RWPE1 (cell line): ENCODE results near the gene TAGLN2.
A peak's percentile ranks its signal among the peaks of the same experiment; 100 is the strongest.

ENCODE experiments used
- CTCF ChIA-PET: fragments of 350-600 bp; sonication (Branson Sonifier 250); formaldehyde crosslinking; extraction: SDS; loops from one replicate; lab custom pipeline; 2021; lab: Yijun Ruan, JAX
- POLR2A ChIA-PET: fragments of 400-600 bp; formaldehyde crosslinking; extraction: SDS; loops from one replicate; lab custom pipeline; 2020; ENCODE audit warnings: antibody characterized with exemption; ENCODE audit not compliant: low non-redundant PET; lab: Yijun Ruan, JAX
- DNase-seq: peaks from one replicate; pipeline ENCODE4 v3.0.0; 2012; ENCODE audit warnings: low spot score
- H3K27ac ChIP-seq: fragments of 450-650 bp; 2 replicates; pipeline ENCODE4 v1.5.1; 2017
- TF ChIP-seq, protein P1 (sequence below): fragments of 450-650 bp; conservative IDR thresholded peaks from 2 replicates; pipeline ENCODE4 v1.5.1; 2017; ENCODE audit warnings: low read depth, mild to moderate bottlenecking

TAGLN2 gene

DNA sequence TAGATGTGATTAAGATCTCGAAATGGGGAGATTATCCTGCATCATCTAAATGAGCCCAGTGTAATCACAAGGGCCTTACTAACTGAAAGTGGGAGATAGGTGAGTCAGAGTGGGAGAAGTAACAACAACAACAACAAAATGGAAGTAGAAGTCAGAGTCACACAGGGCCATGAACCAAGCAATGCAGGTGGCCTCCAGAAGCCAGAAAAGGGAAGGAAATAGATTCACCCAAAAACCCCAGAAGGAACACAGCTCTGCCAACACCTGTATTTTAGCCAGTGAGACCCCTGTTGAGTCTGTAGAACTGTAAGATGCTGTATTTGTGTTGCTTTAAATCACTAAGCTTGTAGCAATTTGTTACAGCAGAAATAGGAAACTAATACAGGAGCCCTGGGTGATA is 4.1 kb downstream of the TAGLN2 start:
- POLR2A ChIA-PET, result no interaction called here
- TF ChIP-seq, protein P1, sequence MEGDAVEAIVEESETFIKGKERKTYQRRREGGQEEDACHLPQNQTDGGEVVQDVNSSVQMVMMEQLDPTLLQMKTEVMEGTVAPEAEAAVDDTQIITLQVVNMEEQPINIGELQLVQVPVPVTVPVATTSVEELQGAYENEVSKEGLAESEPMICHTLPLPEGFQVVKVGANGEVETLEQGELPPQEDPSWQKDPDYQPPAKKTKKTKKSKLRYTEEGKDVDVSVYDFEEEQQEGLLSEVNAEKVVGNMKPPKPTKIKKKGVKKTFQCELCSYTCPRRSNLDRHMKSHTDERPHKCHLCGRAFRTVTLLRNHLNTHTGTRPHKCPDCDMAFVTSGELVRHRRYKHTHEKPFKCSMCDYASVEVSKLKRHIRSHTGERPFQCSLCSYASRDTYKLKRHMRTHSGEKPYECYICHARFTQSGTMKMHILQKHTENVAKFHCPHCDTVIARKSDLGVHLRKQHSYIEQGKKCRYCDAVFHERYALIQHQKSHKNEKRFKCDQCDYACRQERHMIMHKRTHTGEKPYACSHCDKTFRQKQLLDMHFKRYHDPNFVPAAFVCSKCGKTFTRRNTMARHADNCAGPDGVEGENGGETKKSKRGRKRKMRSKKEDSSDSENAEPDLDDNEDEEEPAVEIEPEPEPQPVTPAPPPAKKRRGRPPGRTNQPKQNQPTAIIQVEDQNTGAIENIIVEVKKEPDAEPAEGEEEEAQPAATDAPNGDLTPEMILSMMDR, result no peak
- H3K27ac ChIP-seq, result peak overlapping the region; percentile 99
- CTCF ChIA-PET, result interaction anchor here (1.6 kb wide), 1 partner anchor 86 kb away, joined by 11 read pairs; no protein-coding TSS in a partner anchor
- no peak for DNase-seq

DNA sequence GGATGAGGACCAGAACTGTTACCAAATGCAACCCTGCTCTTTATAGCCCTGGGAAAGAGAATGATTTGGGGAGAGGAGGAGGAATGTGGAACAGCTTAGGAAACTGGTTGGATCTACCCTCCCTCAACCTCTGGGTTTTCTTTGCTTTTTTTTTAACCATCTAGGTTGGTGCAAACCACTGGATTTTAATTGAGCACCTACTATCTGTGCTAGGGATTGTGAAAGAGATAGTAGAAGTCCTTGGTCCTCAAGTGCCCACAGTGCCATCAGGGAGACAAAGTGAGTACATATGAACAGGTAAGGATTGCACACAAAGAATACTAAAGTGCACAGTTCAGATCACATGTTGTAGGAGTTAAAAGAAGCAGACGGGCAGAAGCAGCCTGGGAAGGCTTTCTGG is 4.7 kb downstream of the TAGLN2 start:
- TF ChIP-seq, protein P1, result no peak
- POLR2A ChIA-PET, result no interaction called here
- no peak for DNase-seq
- CTCF ChIA-PET, result no interaction called here
- peak overlapping the region; percentile 89 for H3K27ac ChIP-seq

DNA sequence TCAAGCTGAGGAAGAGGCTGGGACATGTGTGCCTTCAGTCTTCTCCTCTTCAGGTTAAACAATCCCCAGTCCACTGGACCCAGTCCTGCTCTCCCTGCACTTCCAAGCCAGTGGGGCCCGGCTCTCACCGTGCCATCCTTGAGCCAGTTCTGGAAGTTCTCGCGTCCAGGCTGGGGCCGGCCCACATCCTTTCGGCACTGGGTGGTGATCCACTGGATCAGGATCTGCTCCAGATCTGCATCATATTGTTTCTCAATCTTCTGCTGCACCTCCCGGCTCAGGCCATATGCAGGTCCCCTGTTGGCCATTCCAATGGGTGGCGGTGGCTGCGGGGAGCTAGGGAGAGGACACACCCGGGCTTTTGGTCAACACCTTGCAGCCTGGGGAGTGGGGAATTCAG is 5.1 kb downstream of the TAGLN2 start:
- CTCF ChIA-PET, result no interaction called here
- TF ChIP-seq, protein P1, result no peak
- no peak for DNase-seq
- peak overlapping the region; percentile 89 for H3K27ac ChIP-seq
- POLR2A ChIA-PET, result no interaction called here

DNA sequence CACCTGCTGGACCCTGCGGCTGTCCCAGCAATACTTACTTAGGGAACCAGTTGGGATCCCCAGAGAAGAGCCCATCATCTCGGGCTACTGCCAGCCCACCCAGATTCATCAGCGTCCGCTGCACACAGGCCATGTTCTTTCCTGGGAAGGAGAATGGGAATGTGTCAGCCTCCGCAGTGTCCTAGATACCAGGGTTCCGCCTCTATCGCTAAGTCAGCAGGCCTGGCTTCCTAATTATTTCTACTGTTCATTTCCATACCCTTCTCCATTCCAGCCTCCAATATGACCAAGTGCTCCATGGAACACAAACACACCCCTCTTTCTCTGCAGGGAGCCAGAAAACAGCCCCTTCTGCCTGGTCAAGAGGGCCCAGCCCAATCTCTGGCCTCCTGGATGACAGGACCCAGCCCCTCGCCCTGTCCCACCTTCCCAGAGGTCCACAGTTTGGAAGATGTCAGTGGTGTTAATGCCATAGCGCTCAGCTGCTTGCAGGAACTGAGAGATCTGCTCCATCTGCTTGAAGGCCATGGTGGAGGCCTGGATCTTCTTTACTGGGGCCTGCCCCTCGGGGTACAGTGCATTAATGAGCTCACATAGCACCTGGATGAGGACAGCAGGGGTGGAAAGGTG is 6.0 kb downstream of the TAGLN2 start:
- DNase-seq, result no peak
- ChIA-PET CTCF (no interaction called here), POLR2A (no interaction called here)

DNA sequence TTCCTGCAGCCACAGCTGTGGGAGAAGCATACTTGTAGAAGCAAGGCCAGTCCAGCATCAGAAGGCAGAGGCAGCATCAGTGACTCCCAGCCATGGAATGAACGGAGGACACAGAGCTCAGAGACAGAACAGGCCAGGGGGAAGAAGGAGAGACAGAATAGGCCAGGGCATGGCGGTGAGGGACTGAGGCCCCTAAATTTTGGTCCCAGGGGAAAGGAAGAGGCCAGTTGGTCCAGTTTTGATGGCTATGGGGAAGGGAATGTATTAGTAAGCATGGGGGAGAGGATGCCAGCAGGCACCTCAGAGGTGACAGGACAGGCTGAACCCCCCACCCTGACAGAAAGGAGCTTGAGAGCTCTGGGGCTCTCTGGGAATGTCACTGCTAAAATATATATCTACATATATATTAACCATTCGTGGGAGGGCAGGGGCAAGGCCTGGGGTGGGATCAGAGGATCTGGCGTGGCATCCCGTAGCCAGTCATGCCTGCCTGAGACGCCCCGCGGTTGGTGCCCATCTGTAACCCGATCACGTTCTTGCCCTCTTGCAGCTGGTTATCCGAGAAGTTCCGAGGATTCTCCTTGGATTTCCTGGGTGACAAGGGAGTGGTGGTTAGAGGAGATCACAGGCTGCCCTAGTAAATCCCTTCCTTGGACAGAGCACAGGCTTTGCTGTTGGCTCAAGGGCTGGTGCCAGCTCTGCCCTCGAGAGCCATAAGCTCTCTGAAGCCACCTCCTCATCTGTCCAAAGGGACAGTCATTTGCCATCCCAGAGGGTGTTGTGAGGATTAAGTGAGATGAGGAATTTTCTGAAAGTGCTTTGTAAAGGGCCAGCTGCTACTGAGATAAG is 6.7 kb downstream of the TAGLN2 start:
- CTCF ChIA-PET, result interaction anchor here (0.6 kb wide), 1 partner anchor 140 kb away, joined by 3 read pairs; no protein-coding TSS in a partner anchor
- peak overlapping the region; percentile 89 for H3K27ac ChIP-seq
- DNase-seq, result no peak
- TF ChIP-seq, protein P1, result no peak
- POLR2A ChIA-PET, result interaction anchor here (0.6 kb wide), 1 partner anchor 43 kb away, joined by 3 read pairs; no protein-coding TSS in a partner anchor

More for the DNA sequence above, 6.0 kb downstream of the TAGLN2 start:
- H3K27ac ChIP-seq, result peak overlapping the region; percentile 89
- TF ChIP-seq, protein P1, result no peak

DNA sequence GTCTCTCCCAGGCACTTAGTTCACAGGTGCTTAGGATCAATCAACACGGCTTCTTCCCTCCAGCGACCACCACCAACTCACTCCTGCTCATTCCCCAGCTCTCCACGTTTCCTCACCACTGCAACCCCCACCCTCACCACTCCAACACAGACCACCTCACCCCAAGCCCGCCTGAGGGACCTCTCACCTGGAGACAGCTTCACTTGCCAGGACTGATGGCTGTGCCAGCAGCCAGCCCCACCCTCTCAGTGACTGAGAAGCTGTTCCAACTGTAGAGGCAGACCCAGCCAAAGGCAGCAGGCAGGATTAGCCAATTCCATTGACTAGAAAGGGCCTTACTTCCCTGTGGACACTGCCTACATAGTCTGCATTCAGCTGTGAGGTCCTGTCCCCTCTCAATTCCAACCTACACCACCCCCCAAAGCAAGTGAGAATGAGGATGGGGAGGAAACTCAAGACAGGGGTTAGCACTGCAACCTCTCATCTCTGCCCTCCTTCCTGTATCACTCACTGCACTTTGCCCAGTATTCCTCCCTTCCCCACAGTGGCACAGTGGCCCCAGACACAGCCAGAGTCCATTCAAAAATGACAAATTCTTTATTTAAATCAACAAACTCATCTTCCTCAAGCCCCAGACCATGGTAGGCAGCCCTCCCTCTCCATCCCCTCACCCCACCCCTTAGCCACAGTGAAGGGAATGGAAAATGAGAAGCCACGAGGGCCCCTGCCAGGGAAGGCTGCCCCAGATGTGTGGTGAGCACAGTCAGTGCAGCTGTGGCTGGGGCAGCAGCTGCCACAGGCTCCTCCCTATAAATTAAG is 7.6 kb downstream of the TAGLN2 start:
- ChIA-PET CTCF (interaction anchor here (0.6 kb wide), 1 partner anchor 141 kb away, joined by 3 read pairs; no protein-coding TSS in a partner anchor), POLR2A (no interaction called here)
- peak overlapping the region; percentile 89 for H3K27ac ChIP-seq
- TF ChIP-seq, protein P1, result no peak
- no peak for DNase-seq
